Measurements from ENCODE around the gene FRS2.

FRS2 gene

DNA sequence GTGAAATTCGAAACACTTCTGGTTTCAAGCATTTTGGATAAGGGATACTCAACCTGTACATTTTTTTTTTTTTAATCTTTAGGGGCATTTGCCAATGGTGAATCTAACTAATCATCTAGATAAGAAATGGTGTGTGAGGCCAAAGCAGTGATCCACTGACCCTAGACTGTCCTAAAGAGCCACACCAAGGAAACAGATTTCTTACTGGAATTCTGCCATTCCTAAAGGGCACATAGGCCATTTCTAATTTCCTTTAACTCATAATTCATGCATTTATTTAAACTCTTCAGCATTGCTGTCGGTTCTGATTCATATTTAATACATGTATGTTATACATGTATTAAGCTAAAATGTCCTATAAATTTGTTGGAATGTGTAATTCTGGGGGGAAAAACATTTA lies 47.2 kb downstream of the FRS2 start:
- TF ChIP-seq, protein P1, sequence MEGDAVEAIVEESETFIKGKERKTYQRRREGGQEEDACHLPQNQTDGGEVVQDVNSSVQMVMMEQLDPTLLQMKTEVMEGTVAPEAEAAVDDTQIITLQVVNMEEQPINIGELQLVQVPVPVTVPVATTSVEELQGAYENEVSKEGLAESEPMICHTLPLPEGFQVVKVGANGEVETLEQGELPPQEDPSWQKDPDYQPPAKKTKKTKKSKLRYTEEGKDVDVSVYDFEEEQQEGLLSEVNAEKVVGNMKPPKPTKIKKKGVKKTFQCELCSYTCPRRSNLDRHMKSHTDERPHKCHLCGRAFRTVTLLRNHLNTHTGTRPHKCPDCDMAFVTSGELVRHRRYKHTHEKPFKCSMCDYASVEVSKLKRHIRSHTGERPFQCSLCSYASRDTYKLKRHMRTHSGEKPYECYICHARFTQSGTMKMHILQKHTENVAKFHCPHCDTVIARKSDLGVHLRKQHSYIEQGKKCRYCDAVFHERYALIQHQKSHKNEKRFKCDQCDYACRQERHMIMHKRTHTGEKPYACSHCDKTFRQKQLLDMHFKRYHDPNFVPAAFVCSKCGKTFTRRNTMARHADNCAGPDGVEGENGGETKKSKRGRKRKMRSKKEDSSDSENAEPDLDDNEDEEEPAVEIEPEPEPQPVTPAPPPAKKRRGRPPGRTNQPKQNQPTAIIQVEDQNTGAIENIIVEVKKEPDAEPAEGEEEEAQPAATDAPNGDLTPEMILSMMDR (IDR thresholded peaks at IDR 0.05) = no peak
- H3K27me3 Mint-ChIP-seq (ENCODE audit: low read depth, poor library complexity) = no peaks in the 10 kb centered on the region
- H3K4me3 Mint-ChIP-seq = no peak overlapping the region
- no peak for DNase-seq
- peaks cover 42% of the 10 kb centered on the region for H3K36me3 Mint-ChIP-seq (ENCODE audit: low read depth)
- no peak overlapping the region for H3K27ac Mint-ChIP-seq
- H3K9me3 Mint-ChIP-seq = peaks cover 40% of the 10 kb centered on the region
- peaks cover 34% of the 10 kb centered on the region for H3K4me1 Mint-ChIP-seq

DNA sequence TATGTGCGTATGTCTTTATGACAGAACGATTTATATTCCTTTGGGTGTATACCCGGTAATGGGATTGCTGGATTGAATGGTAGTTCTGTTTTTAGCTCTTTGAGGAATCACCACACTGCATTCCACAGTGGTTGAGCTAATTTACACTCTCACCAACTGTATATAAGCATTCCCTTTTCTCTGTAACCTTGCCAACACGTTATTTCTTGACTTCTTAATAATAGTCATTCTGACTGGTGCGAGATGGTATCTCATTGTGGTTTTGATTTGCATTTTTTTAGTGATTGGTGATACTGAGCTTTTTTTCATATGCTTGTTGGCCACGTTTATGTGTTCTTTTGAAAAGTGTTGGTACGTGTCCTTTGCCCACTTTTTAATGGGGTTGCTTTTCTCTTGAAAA lies 49.7 kb downstream of the FRS2 start:
- no peak overlapping the region for H3K27ac Mint-ChIP-seq
- H3K36me3 Mint-ChIP-seq (ENCODE audit: low read depth) = peaks cover 63% of the 10 kb centered on the region
- no peak for DNase-seq
- H3K27me3 Mint-ChIP-seq (ENCODE audit: low read depth, poor library complexity) = no peaks in the 10 kb centered on the region
- peaks cover 10% of the 10 kb centered on the region for H3K4me1 Mint-ChIP-seq
- peaks cover 59% of the 10 kb centered on the region for H3K9me3 Mint-ChIP-seq
- TF ChIP-seq, protein P1 (IDR thresholded peaks at IDR 0.05) = no peak
- H3K4me3 Mint-ChIP-seq = no peak overlapping the region

DNA sequence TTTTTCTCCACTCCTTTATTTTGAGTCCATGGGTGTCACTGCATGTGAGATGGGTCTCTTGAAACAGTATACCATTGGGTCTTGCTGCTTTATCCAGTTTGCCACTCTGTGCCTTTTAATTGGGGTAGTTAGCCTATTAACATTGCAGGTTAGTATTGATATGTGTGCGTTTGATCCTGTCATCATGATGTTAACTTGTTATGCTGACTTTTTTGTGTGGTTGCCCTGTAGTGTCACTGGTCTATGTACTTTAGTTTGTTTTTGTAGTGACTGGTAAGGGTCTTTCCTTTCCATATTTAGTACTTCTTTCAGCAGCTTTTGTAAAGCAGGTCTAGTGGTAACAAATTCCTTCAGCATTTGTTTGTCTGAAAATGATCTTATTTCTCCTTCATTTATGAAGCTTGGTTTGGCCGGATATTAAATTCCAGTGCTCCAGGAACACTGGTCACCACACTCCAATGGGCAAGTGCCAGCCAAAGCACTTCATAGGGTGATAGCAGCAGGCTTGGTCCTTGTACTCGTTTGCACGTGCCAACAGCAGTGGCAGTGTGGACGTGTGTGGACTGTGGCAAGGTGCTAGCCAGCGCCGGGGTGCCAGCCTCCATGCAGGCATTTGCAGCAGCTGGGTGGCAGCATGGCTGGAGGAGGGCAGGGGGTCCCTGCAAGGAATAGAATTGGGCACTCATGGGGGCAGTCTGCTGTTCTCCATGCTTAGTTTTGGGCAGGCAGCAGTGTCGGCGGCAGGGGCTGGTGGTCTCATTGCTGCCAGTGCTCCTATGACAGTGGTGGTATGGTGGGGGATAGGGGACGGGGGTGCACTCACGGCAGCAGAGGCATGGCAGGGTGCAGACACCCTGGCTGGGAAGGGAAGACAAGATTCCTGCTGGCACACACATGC lies 53.5 kb downstream of the FRS2 start:
- H3K27ac Mint-ChIP-seq = no peak overlapping the region

DNA sequence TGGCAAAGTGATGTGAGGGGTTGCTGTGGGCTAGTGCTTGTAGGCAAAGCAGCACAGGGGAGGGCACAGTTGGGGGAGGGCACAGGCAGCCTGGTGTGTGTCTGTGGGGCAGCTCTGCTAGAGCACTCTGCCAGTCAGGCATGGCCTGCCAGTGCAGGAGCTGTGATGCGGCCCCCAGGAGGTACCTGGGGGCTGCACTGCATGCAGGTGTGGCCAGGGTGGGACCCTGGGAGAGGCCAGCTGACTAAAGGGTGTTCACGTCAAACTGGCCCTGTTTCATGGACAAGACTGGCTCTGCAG lies 54.1 kb downstream of the FRS2 start:
- no peaks in the 10 kb centered on the region for H3K27me3 Mint-ChIP-seq (ENCODE audit: low read depth, poor library complexity)
- TF ChIP-seq, protein P1 (IDR thresholded peaks at IDR 0.05) = no peak
- peaks cover 59% of the 10 kb centered on the region for H3K9me3 Mint-ChIP-seq
- no peak overlapping the region for H3K27ac Mint-ChIP-seq
- H3K4me1 Mint-ChIP-seq = no peaks in the 10 kb centered on the region
- no peak for DNase-seq
- peaks cover 63% of the 10 kb centered on the region for H3K36me3 Mint-ChIP-seq (ENCODE audit: low read depth)
- H3K4me3 Mint-ChIP-seq = no peak overlapping the region

More for the DNA sequence above, 53.5 kb downstream of the FRS2 start:
- Mint-ChIP-seq H3K4me1 (no peaks in the 10 kb centered on the region), H3K4me3 (no peak overlapping the region), H3K36me3 (ENCODE audit: low read depth) (peaks cover 65% of the 10 kb centered on the region), H3K27me3 (ENCODE audit: low read depth, poor library complexity) (no peaks in the 10 kb centered on the region), H3K9me3 (peaks cover 64% of the 10 kb centered on the region)
- no peak for DNase-seq
- TF ChIP-seq, protein P1 (IDR thresholded peaks at IDR 0.05) = no peak

DNA sequence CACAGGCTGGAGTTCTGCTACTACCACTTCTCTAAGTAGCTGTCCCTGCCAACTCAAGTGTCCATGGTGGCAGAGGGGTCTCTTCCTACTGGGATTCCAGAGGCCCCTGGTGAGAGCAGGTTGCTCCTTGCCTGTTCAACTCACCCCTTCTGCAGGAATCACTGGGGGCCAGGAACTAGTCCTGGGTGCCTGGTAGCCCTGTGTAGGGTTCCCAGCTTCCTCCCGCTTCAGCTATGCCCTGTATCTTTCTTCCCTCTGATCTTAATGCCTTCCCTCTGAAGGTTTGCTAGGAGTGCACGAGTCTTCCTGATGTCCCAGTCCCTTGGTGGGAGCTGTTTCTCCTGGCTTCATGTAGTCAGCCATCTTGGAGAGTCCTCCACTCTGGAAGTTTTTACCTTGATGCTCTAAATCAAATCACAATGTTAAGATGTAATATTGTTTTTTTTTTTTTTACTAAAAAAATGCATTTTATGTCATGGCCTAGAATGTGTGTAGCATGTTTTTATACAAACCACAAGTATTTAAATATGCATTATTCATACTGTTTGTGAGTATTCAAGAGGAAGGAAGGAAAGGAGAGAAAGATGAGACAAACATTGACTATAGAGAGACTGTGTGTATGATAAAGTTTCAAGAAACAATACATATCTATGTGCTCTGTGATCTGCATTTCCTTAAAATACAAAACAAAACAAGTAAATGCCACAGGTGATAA lies 54.7 kb downstream of the FRS2 start:
- Mint-ChIP-seq H3K27ac (no peak overlapping the region), H3K27me3 (ENCODE audit: low read depth, poor library complexity) (no peaks in the 10 kb centered on the region), H3K9me3 (peaks cover 53% of the 10 kb centered on the region), H3K4me3 (no peak overlapping the region), H3K4me1 (no peaks in the 10 kb centered on the region), H3K36me3 (ENCODE audit: low read depth) (peaks cover 57% of the 10 kb centered on the region)
- no peak for DNase-seq
- TF ChIP-seq, protein P1 (IDR thresholded peaks at IDR 0.05) = no peak
